ENCODE measurements around the gene PSMB7. TPM values are rescaled to one million over a fixed set of nuclear protein-coding genes. Genes with fewer than 3 reads are reported as not detected.

Gene PSMB7
- total RNA-seq, 1 donor from 2014 or later = 73.2 TPM

GRCh38 chr9:124448019-124448418, 32.8 kb upstream of the PSMB7 start:
- no peak for TF ChIP-seq CTCF (IDR thresholded peaks at IDR 0.05)
- no peak for ATAC-seq
- intact Hi-C loops (cut with DNase I) = no loop called here
- Histone ChIP-seq H3K27ac (no peak overlapping the region), H3K27me3 (ENCODE audit: low read depth) (peaks cover 41% of the 10 kb centered on the region), H3K9me3 (no peaks in the 10 kb centered on the region), H3K4me3 (no peak overlapping the region), H3K4me1 (no peaks in the 10 kb centered on the region), H3K36me3 (no peaks in the 10 kb centered on the region)
- DNase-seq = no peak

- intact Hi-C loops (cut with DNase I) = no loop called here
- ATAC-seq (no peak), DNase-seq (no peak)
- Histone ChIP-seq H3K27ac (no peak overlapping the region), H3K4me3 (no peak overlapping the region), H3K36me3 (no peaks in the 10 kb centered on the region), H3K4me1 (no peaks in the 10 kb centered on the region), H3K9me3 (peaks cover 2% of the 10 kb centered on the region), H3K27me3 (ENCODE audit: low read depth) (peaks cover 33% of the 10 kb centered on the region)
- TF ChIP-seq CTCF (IDR thresholded peaks at IDR 0.05) = no peak
Measured at GRCh38 chr9:124447297-124447661, 32.0 kb upstream of the PSMB7 start.

GRCh38 chr9:124444166-124444565, 28.9 kb upstream of the PSMB7 start:
- Histone ChIP-seq H3K4me1 (no peaks in the 10 kb centered on the region), H3K9me3 (peaks cover 3% of the 10 kb centered on the region), H3K36me3 (no peaks in the 10 kb centered on the region), H3K27me3 (ENCODE audit: low read depth) (peaks cover 25% of the 10 kb centered on the region), H3K27ac (no peak overlapping the region), H3K4me3 (no peak overlapping the region)
- TF ChIP-seq CTCF (IDR thresholded peaks at IDR 0.05) = no peak
- intact Hi-C loops (cut with DNase I) = no loop called here
- ATAC-seq = no peak
- DNase-seq = no peak

GRCh38 chr9:124443625-124444024, 28.4 kb upstream of the PSMB7 start:
- DNase-seq (no peak), ATAC-seq (no peak)
- no peak overlapping the region for H3K27ac ChIP-seq
- no peak for TF ChIP-seq CTCF (IDR thresholded peaks at IDR 0.05)
- H3K27me3 ChIP-seq (ENCODE audit: low read depth) = peaks cover 29% of the 10 kb centered on the region
- peaks cover 3% of the 10 kb centered on the region for H3K9me3 ChIP-seq
- H3K4me3 ChIP-seq = no peak overlapping the region
- H3K4me1 ChIP-seq = no peaks in the 10 kb centered on the region
- no peaks in the 10 kb centered on the region for H3K36me3 ChIP-seq
- intact Hi-C loops (cut with DNase I) = no loop called here

- Histone ChIP-seq H3K36me3 (no peaks in the 10 kb centered on the region), H3K4me3 (no peak overlapping the region), H3K27me3 (ENCODE audit: low read depth) (peaks cover 25% of the 10 kb centered on the region), H3K4me1 (no peaks in the 10 kb centered on the region), H3K9me3 (peaks cover 3% of the 10 kb centered on the region), H3K27ac (no peak overlapping the region)
- no peak for DNase-seq
- TF ChIP-seq CTCF (IDR thresholded peaks at IDR 0.05) = no peak
- no peak for ATAC-seq
- intact Hi-C loops (cut with DNase I) = no loop called here
Measured at GRCh38 chr9:124442826-124443225, 27.6 kb upstream of the PSMB7 start.

GRCh38 chr9:124442379-124442778, 27.1 kb upstream of the PSMB7 start:
- no peak overlapping the region for H3K4me3 ChIP-seq
- intact Hi-C loops (cut with DNase I) = no loop called here
- no peaks in the 10 kb centered on the region for H3K4me1 ChIP-seq
- TF ChIP-seq CTCF (IDR thresholded peaks at IDR 0.05) = no peak
- H3K36me3 ChIP-seq = no peaks in the 10 kb centered on the region
- peaks cover 25% of the 10 kb centered on the region for H3K27me3 ChIP-seq (ENCODE audit: low read depth)
- ATAC-seq = no peak
- no peak for DNase-seq
- peaks cover 3% of the 10 kb centered on the region for H3K9me3 ChIP-seq
- no peak overlapping the region for H3K27ac ChIP-seq

Measured in lower lobe of right lung (tissue), 2 donors.